DMS 273 treated with DMSO at 0.1 percent for 48 hours (cell line): ENCODE measurements around the gene ADIPOR1.

Experiments used
- DNase-seq: peaks from one replicate; lab custom pipeline; 2025; lab: John Stamatoyannopoulos, UW

The ADIPOR1 gene

GRCh38 chr1:202972046-202972445 is 13.9 kb upstream of the ADIPOR1 start:
- no peak for DNase-seq

GRCh38 chr1:202968895-202969295 is 10.8 kb upstream of the ADIPOR1 start:
- DNase-seq: no peak

- DNase-seq: no peak
These were observed 10.2 kb upstream of the ADIPOR1 start for GRCh38 chr1:202968351-202968750.

GRCh38 chr1:202967684-202968281 is 9.7 kb upstream of the ADIPOR1 start:
- DNase-seq: no peak

- no peak for DNase-seq
These were observed 8.1 kb upstream of the ADIPOR1 start for GRCh38 chr1:202966006-202966898.

- no peak for DNase-seq
These were observed 7.3 kb upstream of the ADIPOR1 start for GRCh38 chr1:202965422-202965821.

GRCh38 chr1:202964791-202965410 is 6.8 kb upstream of the ADIPOR1 start:
- no peak for DNase-seq

GRCh38 chr1:202961220-202961880 is 3.2 kb upstream of the ADIPOR1 start:
- DNase-seq: no peak

GRCh38 chr1:202959276-202959620 is 1.1 kb upstream of the ADIPOR1 start:
- DNase-seq: peak; percentile 42

- no peak for DNase-seq
These were observed 598 bp upstream of the ADIPOR1 start for GRCh38 chr1:202958544-202959275.

- DNase-seq: no peak
These were observed 1.1 kb downstream of the ADIPOR1 start for GRCh38 chr1:202956969-202957368.

- DNase-seq: no peak
These were observed 3.9 kb downstream of the ADIPOR1 start for GRCh38 chr1:202954057-202954745.

- DNase-seq: no peak
These were observed 4.7 kb downstream of the ADIPOR1 start for GRCh38 chr1:202953392-202953791.

GRCh38 chr1:202952818-202953217 is 5.3 kb downstream of the ADIPOR1 start:
- no peak for DNase-seq

GRCh38 chr1:202952099-202952498 is 6.0 kb downstream of the ADIPOR1 start:
- no peak for DNase-seq

- DNase-seq: no peak
These were observed 6.7 kb downstream of the ADIPOR1 start for GRCh38 chr1:202951437-202951836.

GRCh38 chr1:202945483-202945882 is 12.6 kb downstream of the ADIPOR1 start:
- no peak for DNase-seq

GRCh38 chr1:202944438-202944921 is 13.6 kb downstream of the ADIPOR1 start:
- no peak for DNase-seq

- DNase-seq: no peak
These were observed 15.7 kb downstream of the ADIPOR1 start for GRCh38 chr1:202942426-202942825.

- DNase-seq: no peak
These were observed 16.7 kb downstream of the ADIPOR1 start for GRCh38 chr1:202941372-202941771.

GRCh38 chr1:202940561-202940960 is 17.6 kb downstream of the ADIPOR1 start:
- no peak for DNase-seq
